IMR-90 (cell line): Measurements from ENCODE around the gene DAAM2.

Experiments
- CTCF ChIP-seq: conservative IDR thresholded peaks from 2 replicates; pipeline ENCODE4 v1.5.1; 2012; ENCODE audit warnings: mild to moderate bottlenecking, low read depth, low read length, improper control_type of control experiment
- MXI1 ChIP-seq: IDR thresholded peaks from 2 replicates; pipeline ENCODE4 v1.6.1; 2012; ENCODE audit warnings: low read depth, mild to moderate bottlenecking, low read length, moderate library complexity, borderline replicate concordance
- POLR2A ChIP-seq: IDR thresholded peaks from 2 replicates; pipeline ENCODE4 v1.6.1; 2012; ENCODE audit warnings: mild to moderate bottlenecking, low read depth, low read length
- RFX5 ChIP-seq: IDR thresholded peaks from 2 replicates; pipeline ENCODE4 v1.8.0; 2012; ENCODE audit warnings: low read depth, mild to moderate bottlenecking, low read length, moderate library complexity

GRCh38 chr6:39896701-39897100, 104.5 kb downstream of the DAAM2 start:
- TF ChIP-seq MXI1 (no peak), POLR2A (no peak), CTCF (no peak), RFX5 (no peak)
